Motor neuron (in vitro differentiated cells): ENCODE results near the gene TNIK. TPM values are rescaled to one million over a fixed set of nuclear protein-coding genes. Genes with fewer than 3 reads are reported as not detected.

Experiments
- ATAC-seq, 8 experiments: fragments of 200-7000 bp; cut with Tn5 transposase; replicated peaks in 6 of 8; 2 replicates each; pipeline ENCODE4 v1.8.0; 2021; ENCODE audit warnings: mild to moderate bottlenecking in 8 of 8, moderate library complexity in 8 of 8
- H3K27ac ChIP-seq, 2 donors: fragments of 250-450 bp; sonication (Bioruptor Pico); 2 replicates each; pipeline ENCODE4 v1.9.0; 2021; ENCODE audit warnings: antibody characterized with exemption in 2 of 2, mild to moderate bottlenecking in 2 of 2, moderate library complexity in 1 of 2
- H3K4me1 ChIP-seq, 2 donors: fragments of 250-450 bp; sonication (Bioruptor Pico); replicated peaks in 1 of 2; 2 replicates each; pipeline ENCODE4 v1.6.1; 2021; ENCODE audit warnings: antibody characterized with exemption in 2 of 2, mild to moderate bottlenecking in 2 of 2, moderate library complexity in 1 of 2
- H3K4me3 ChIP-seq, 5 donors: fragments of 250-450 bp; sonication (Bioruptor Pico); 2 replicates each; pipeline ENCODE4 v1.9.0; 2021; ENCODE audit warnings: antibody characterized with exemption in 5 of 5, mild to moderate bottlenecking in 5 of 5, moderate library complexity in 4 of 5
- WGBS, 10 experiments: fragments of 450-650 bp; shearing (Covaris generic); methylation state at CpG; one replicate each; pipeline ENCODE4 v1.0.0; 2022; 5-methylcytosine and 5-hydroxymethylcytosine counted together
- in situ Hi-C, 9 experiments: fragments of 400-800 bp; cut with MboI; loops; one replicate each; pipeline ENCODE4 v1.15.0; 2021; ENCODE audit warnings: low sequenced_read_pairs in 9 of 9, low pct_unique_long_range_greater_than_20kb in 2 of 9; ENCODE audit not compliant: unreplicated experiment in 9 of 9
- total RNA-seq, 8 experiments: library from RNA; unstranded; fragments of 300-600 nt; gene quantifications; 2 replicates each; pipeline versions ENCODE4 v1.2.3 to v1.2.4, GENCODE V29; 2022

TNIK gene
- total RNA-seq, 8 experiments from 2014 or later, result 0.87 to 76.5 (median 23.3) TPM

GRCh38 chr3:171380711-171381425 lies 79.3 kb downstream of the TNIK start:
- 20 to 81% (median 63%) methylated on average over 1 to 3 of the region's 3 CpGs; no CpG with 5 or more reads in 3 of the 10 experiments for whole genome bisulfite sequencing, 10 experiments
- no peak overlapping the region for H3K4me3 ChIP-seq
- in situ Hi-C loops, result no loop called here
- ATAC-seq, result no peak
- H3K4me1 ChIP-seq, result peaks cover 22 to 28% of the 10 kb centered on the region in 2 donors
- no peak overlapping the region for H3K27ac ChIP-seq

- Histone ChIP-seq H3K4me3 (no peak overlapping the region), H3K27ac (no peak overlapping the region), H3K4me1 (peaks cover 25 to 28% of the 10 kb centered on the region in 2 donors)
- in situ Hi-C loops, result no loop called here
- 60 to 100% (median 83%) methylated on average over 1 to 2 of the region's 8 CpGs; no CpG with 5 or more reads in 1 of the 10 experiments for WGBS, 10 experiments
- no peak for ATAC-seq
These were observed 80.2 kb downstream of the TNIK start for GRCh38 chr3:171379961-171380483.

- H3K4me1 ChIP-seq, result peaks cover 22 to 28% of the 10 kb centered on the region in 2 donors
- no peak overlapping the region for H3K4me3 ChIP-seq
- WGBS, 10 experiments, result 13 to 100% (median 51%) methylated on average over 1 of the region's 1 CpG; no CpG with 5 or more reads in 4 of the 10 experiments
- in situ Hi-C loops, result no loop called here
- ATAC-seq, result no peak
- H3K27ac ChIP-seq, result no peak overlapping the region
These were observed 80.9 kb downstream of the TNIK start for GRCh38 chr3:171379281-171379680.

GRCh38 chr3:171378586-171378985 lies 81.6 kb downstream of the TNIK start:
- peaks cover 22 to 27% of the 10 kb centered on the region in 2 donors for H3K4me1 ChIP-seq
- no peak overlapping the region for H3K27ac ChIP-seq
- in situ Hi-C loops, result no loop called here
- H3K4me3 ChIP-seq, result no peak overlapping the region
- no peak for ATAC-seq
- WGBS, 10 experiments, result 40 to 100% (median 92%) methylated on average over 1 to 5 of the region's 5 CpGs

GRCh38 chr3:171377859-171378258 lies 82.3 kb downstream of the TNIK start:
- in situ Hi-C loops, result no loop called here
- Histone ChIP-seq H3K4me3 (no peak overlapping the region), H3K4me1 (peaks cover 20 to 22% of the 10 kb centered on the region in 2 donors), H3K27ac (no peak overlapping the region)
- WGBS, 10 experiments, result 29 to 86% (median 80%) methylated on average over 1 of the region's 1 CpG; no CpG with 5 or more reads in 4 of the 10 experiments
- ATAC-seq, result no peak

- in situ Hi-C loops, result no loop called here
- ATAC-seq, result no peak
- Histone ChIP-seq H3K4me1 (peaks cover 18 to 21% of the 10 kb centered on the region in 2 donors), H3K4me3 (no peak overlapping the region), H3K27ac (no peak overlapping the region)
These were observed 83.6 kb downstream of the TNIK start for GRCh38 chr3:171376596-171376947.

- Histone ChIP-seq H3K4me1 (peaks cover 18 to 21% of the 10 kb centered on the region in 2 donors), H3K27ac (no peak overlapping the region), H3K4me3 (no peak overlapping the region)
- in situ Hi-C loops, result no loop called here
- WGBS, 10 experiments, result 29 to 84% (median 77%) methylated on average over 2 to 10 of the region's 11 CpGs
- ATAC-seq, result no peak
These were observed 84.3 kb downstream of the TNIK start for GRCh38 chr3:171375666-171376595.

- in situ Hi-C loops, result no loop called here
- Histone ChIP-seq H3K4me1 (peaks cover 18 to 21% of the 10 kb centered on the region in 2 donors), H3K27ac (no peak overlapping the region), H3K4me3 (no peak overlapping the region)
- no peak for ATAC-seq
- 0 to 100% (median 57%) methylated on average over 1 to 3 of the region's 3 CpGs; no CpG with 5 or more reads in 1 of the 10 experiments for WGBS, 10 experiments
These were observed 85.4 kb downstream of the TNIK start for GRCh38 chr3:171374661-171375285.

GRCh38 chr3:171374260-171374659 lies 85.9 kb downstream of the TNIK start:
- WGBS, 10 experiments, result 43 to 100% (median 71%) methylated on average over 1 of the region's 1 CpG; no CpG with 5 or more reads in 3 of the 10 experiments
- Histone ChIP-seq H3K4me1 (peaks cover 18 to 21% of the 10 kb centered on the region in 2 donors), H3K27ac (no peak overlapping the region), H3K4me3 (no peak overlapping the region)
- in situ Hi-C loops, result no loop called here
- ATAC-seq, result peak in 2 of 8 experiments; percentile 8 to 25

GRCh38 chr3:171373711-171374110 lies 86.5 kb downstream of the TNIK start:
- 60 to 100% (median 72%) methylated on average over 1 to 2 of the region's 2 CpGs; no CpG with 5 or more reads in 4 of the 10 experiments for WGBS, 10 experiments
- Histone ChIP-seq H3K4me1 (peaks cover 18 to 21% of the 10 kb centered on the region in 2 donors), H3K4me3 (no peak overlapping the region), H3K27ac (no peak overlapping the region)
- ATAC-seq, result peak in 5 of 8 experiments; percentile 59 to 86 (median 77)
- in situ Hi-C loops, result no loop called here

GRCh38 chr3:171372694-171373093 lies 87.5 kb downstream of the TNIK start:
- Histone ChIP-seq H3K4me1 (peaks cover 18 to 21% of the 10 kb centered on the region in 2 donors), H3K4me3 (no peak overlapping the region), H3K27ac (no peak overlapping the region)
- ATAC-seq, result no peak
- WGBS, 10 experiments, result 33 to 100% (median 87%) methylated on average over 1 to 2 of the region's 2 CpGs; no CpG with 5 or more reads in 2 of the 10 experiments
- in situ Hi-C loops, result no loop called here

- 49 to 100% (median 74%) methylated on average over 1 to 3 of the region's 3 CpGs; no CpG with 5 or more reads in 2 of the 10 experiments for WGBS, 10 experiments
- in situ Hi-C loops, result no loop called here
- H3K27ac ChIP-seq, result no peak overlapping the region
These were observed 88.9 kb downstream of the TNIK start for GRCh38 chr3:171371354-171371753.

More at GRCh38 chr3:171371354-171371753, 88.9 kb downstream of the TNIK start:
- no peak overlapping the region for H3K4me3 ChIP-seq
- peaks cover 18 to 21% of the 10 kb centered on the region in 2 donors for H3K4me1 ChIP-seq
- no peak for ATAC-seq
